GM19452 (cell line): Measurements from ENCODE around the gene ZNF787.

ENCODE experiments used
- ATAC-seq: cut with Tn5 transposase; IDR thresholded peaks from one replicate; pipeline ENCODE4 v1.9.1; 2021; ENCODE audit not compliant: unreplicated experiment

The ZNF787 gene

GRCh38 chr19:56091751-56092546 lies 29.1 kb downstream of the ZNF787 start:
- no peak for ATAC-seq

- no peak for ATAC-seq
These were observed 30.0 kb downstream of the ZNF787 start for GRCh38 chr19:56091066-56091490.

DNA sequence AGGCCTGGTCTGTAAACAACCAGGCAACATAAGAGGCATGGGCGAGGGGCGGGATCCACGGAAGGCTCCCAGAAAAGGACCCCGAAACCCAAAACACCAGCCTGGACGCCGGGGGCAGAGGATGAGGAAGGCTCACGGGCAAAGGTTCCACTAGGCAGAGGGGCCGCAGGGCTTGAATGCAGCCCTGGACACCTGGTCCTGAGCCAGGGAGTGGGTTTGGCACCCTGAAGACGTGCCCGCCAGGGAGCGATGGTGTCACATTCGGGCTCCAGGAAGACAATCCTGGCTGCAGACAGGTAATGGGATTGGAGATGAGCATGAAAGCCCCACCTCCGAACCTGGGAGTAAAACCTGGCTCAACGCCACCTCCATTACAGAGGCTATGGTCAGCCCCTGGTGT lies 31.8 kb downstream of the ZNF787 start:
- ATAC-seq = no peak

- ATAC-seq = no peak
These were observed 32.4 kb downstream of the ZNF787 start for GRCh38 chr19:56088497-56089215.

GRCh38 chr19:56087647-56088496 lies 33.2 kb downstream of the ZNF787 start:
- no peak for ATAC-seq

GRCh38 chr19:56086671-56087430 lies 34.2 kb downstream of the ZNF787 start:
- no peak for ATAC-seq

DNA sequence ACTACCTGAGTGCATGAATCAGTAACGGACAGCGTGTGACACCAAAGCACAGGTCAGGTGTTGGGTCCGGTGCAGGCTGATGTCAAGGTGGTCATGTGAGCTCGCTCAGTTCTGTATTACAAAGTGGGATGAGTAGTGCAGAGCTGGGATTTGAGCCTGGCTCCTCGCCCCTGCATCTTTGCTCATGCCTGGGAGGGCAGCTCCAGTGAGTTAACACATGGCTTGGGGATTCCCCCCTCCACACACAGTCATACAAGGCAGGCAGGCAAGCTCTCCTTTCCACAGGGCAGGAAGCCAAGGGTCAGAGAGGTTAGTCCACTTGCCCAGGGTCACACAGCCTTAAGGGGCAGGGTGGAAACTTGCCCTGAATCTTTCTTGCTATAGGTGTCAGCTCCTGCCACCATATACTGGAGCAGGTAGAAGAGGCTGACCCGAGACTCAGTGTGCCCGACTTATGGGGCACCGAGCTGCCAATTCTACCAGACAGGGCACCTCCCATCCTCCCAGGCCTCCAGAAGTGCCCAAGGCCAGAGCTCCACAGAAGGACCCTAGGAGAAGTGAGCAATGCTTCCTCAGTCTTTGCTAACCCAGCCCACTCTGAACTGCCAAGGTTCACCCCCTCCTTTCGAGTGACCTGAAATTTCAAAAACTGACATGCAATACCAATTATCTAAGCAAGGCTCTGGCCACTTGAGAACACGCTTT lies 35.4 kb downstream of the ZNF787 start:
- ATAC-seq = no peak

GRCh38 chr19:56084835-56085536 lies 36.1 kb downstream of the ZNF787 start:
- no peak for ATAC-seq

GRCh38 chr19:56083668-56084067 lies 37.4 kb downstream of the ZNF787 start:
- no peak for ATAC-seq

- peak; percentile 73 for ATAC-seq
These were observed 40.3 kb downstream of the ZNF787 start for GRCh38 chr19:56080669-56081401.

GRCh38 chr19:56079609-56080008 lies 41.5 kb downstream of the ZNF787 start:
- ATAC-seq = no peak

DNA sequence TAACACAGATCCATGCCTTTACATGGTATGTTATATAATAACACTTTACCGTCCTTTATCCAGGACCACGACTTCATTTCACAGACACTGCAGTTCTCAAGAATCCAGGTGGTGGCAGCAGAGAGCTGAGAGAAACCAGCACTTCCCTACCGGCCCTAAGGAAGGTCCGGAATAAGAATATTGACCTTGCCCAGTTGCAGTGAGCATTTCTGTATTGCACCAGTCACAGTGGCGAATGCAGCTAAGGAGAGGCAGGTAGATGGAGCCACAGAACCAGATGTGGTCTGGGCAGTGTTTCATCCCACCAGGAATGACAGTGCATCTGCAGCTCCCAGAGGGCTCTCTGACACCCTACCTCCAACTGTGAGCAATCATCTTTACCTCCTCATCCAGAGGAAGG lies 44.6 kb downstream of the ZNF787 start:
- no peak for ATAC-seq

DNA sequence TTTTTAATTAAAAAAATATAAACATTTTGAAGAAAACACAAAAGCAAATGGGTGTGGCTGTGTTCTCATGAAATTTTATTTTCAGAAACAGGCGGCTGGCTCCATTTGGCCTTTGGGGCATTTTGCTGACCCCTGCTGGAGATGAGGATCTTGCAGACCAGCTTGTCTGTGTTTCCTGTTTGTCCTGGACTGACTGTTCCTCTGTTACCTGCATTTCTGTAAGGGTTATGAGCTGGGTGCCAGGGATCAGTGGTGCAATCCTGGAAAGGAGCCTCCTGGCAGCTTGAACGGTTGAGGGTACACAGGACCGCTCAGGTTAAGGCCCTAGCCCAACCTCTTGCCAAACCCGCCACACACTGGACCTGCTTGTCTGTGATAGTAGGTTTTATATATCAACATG lies 49.9 kb downstream of the ZNF787 start:
- ATAC-seq = no peak

DNA sequence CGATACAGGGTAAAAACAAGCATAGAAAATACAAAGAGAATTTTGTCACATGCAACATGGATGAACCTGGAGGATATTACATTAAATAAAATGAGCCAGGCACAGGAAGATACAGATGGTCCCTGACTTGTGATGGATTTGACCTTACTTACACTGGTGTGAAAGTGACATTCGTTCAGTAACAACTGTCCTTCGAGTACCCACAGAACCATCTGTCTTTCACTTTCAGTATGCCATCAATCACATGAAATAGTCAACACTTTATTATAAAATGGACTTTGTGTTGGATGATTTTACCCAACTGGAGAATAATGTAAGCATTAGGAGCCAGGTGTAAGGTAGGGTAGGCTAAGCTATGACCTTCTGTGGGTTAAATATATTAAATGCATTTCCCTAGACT lies 51.5 kb downstream of the ZNF787 start:
- ATAC-seq = no peak

- no peak for ATAC-seq
These were observed 54.7 kb downstream of the ZNF787 start for GRCh38 chr19:56066152-56067023.

- ATAC-seq = no peak
These were observed 67.5 kb downstream of the ZNF787 start for GRCh38 chr19:56053596-56053995.
